ENCODE results near the gene ZBED4.

Gene ZBED4

GRCh38 chr22:49881856-49882255 is 28.2 kb downstream of the ZBED4 start:
- no peak for DNase-seq
- H3K4me1 Mint-ChIP-seq = peaks cover under 1% of the 10 kb centered on the region
- no peak overlapping the region for H3K4me3 Mint-ChIP-seq
- no peaks in the 10 kb centered on the region for H3K27me3 Mint-ChIP-seq (ENCODE audit: low read depth, poor library complexity)
- H3K36me3 Mint-ChIP-seq (ENCODE audit: low read depth) = peaks cover 95% of the 10 kb centered on the region
- no peak overlapping the region for H3K27ac Mint-ChIP-seq
- H3K9me3 Mint-ChIP-seq = peaks cover 94% of the 10 kb centered on the region
- no peak for TF ChIP-seq CTCF (IDR thresholded peaks at IDR 0.05)

GRCh38 chr22:49882519-49883293 is 29.1 kb downstream of the ZBED4 start:
- H3K27me3 Mint-ChIP-seq (ENCODE audit: low read depth, poor library complexity) = peaks cover 3% of the 10 kb centered on the region
- H3K4me3 Mint-ChIP-seq = no peak overlapping the region
- peaks cover 96% of the 10 kb centered on the region for H3K9me3 Mint-ChIP-seq
- peaks cover 96% of the 10 kb centered on the region for H3K36me3 Mint-ChIP-seq (ENCODE audit: low read depth)
- TF ChIP-seq CTCF (IDR thresholded peaks at IDR 0.05) = no peak
- peaks cover 7% of the 10 kb centered on the region for H3K4me1 Mint-ChIP-seq
- no peak for DNase-seq
- H3K27ac Mint-ChIP-seq = peak overlapping the region; percentile 14

- Mint-ChIP-seq H3K27ac (no peak overlapping the region), H3K36me3 (ENCODE audit: low read depth) (peaks cover 96% of the 10 kb centered on the region), H3K4me3 (no peak overlapping the region), H3K27me3 (ENCODE audit: low read depth, poor library complexity) (peaks cover 3% of the 10 kb centered on the region), H3K9me3 (peaks cover 96% of the 10 kb centered on the region), H3K4me1 (peaks cover 12% of the 10 kb centered on the region)
- DNase-seq = no peak
- no peak for TF ChIP-seq CTCF (IDR thresholded peaks at IDR 0.05)
Observed at GRCh38 chr22:49883294-49883640, 29.6 kb downstream of the ZBED4 start.

- no peak for TF ChIP-seq CTCF (IDR thresholded peaks at IDR 0.05)
- peaks cover 12% of the 10 kb centered on the region for H3K4me1 Mint-ChIP-seq
- peaks cover 3% of the 10 kb centered on the region for H3K27me3 Mint-ChIP-seq (ENCODE audit: low read depth, poor library complexity)
- peaks cover 96% of the 10 kb centered on the region for H3K36me3 Mint-ChIP-seq (ENCODE audit: low read depth)
- H3K9me3 Mint-ChIP-seq = peaks cover 96% of the 10 kb centered on the region
- DNase-seq = no peak
- H3K27ac Mint-ChIP-seq = peak overlapping the region; percentile 87
- no peak overlapping the region for H3K4me3 Mint-ChIP-seq
Observed at GRCh38 chr22:49884075-49884474, 30.4 kb downstream of the ZBED4 start.

- H3K4me1 Mint-ChIP-seq = peaks cover 12% of the 10 kb centered on the region
- TF ChIP-seq CTCF (IDR thresholded peaks at IDR 0.05) = no peak
- H3K4me3 Mint-ChIP-seq = no peak overlapping the region
- peaks cover 96% of the 10 kb centered on the region for H3K9me3 Mint-ChIP-seq
- H3K27me3 Mint-ChIP-seq (ENCODE audit: low read depth, poor library complexity) = peaks cover 3% of the 10 kb centered on the region
- no peak overlapping the region for H3K27ac Mint-ChIP-seq
- H3K36me3 Mint-ChIP-seq (ENCODE audit: low read depth) = peaks cover 96% of the 10 kb centered on the region
- no peak for DNase-seq
Observed at GRCh38 chr22:49884503-49885260, 31.0 kb downstream of the ZBED4 start.
